Measurements from ENCODE around the gene CASP5.
"Not testable (repeated sequence)": the region's sequence is repeated elsewhere in the genome, so short reads cannot be mapped to it uniquely, and the experiment has no call there.

The CASP5 gene

DNA sequence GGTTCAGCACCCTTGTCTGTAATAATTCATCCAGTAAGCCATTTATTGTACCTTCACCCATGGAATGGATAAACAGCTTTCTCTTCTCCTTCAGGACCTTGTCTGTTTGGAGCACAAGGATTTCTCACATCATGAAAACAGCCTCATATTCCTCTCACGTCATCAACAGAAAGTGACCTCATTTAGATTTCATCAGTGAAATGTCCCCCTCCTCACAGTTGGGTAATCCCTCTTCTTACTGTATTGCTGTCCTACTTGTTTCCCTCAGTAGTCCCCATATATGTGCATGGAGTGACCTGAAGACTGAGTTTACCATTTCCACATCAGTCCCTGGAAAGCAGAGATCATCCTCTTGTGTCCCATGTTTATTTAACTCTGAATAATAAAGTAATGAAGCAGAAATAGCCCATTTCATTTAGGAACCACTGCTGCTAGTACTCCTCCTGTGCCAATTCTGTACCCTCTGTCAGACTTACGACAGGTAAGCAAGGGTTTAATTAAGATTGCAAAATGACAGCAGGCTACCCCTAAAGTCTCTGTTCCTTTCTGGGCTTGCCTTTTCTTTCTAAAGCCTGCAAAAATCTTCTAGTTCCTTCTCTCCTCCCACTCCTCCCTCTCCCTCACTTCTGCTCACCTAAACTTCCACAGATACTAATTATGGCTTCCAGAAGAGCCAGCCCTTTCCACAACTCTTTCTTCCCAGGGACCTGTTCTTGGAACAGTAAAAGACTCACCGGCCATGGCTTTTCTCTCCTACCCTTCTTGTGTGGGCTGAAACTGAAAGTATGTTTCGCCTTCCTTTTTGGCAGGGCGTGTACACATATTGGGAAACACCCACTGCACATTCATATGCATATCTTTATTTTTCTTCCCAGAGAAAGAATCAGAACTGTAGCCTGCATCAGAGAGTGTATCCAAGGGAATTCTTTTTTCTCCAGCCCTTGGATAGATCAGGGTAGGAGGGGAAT lies 21.9 kb upstream of the CASP5 start, which contains the start of gene CARD16:
Gene CARD16 (minus strand): TSS at position 779 of the 968 bp plus-strand sequence. CDS start 38 bp downstream, at position 741.
- H3K36me3 Mint-ChIP-seq, H3K9me3 Mint-ChIP-seq: not testable (repeated sequence)
- DNase-seq (ENCODE audit: low spot score in 2 of 2) = peak in 1 of 2 donors; percentile 65
- Mint-ChIP-seq H3K4me3 (peak within 1 kb of the TSS; percentile 80), H3K4me1 (peaks cover 59% of the 10 kb centered on the region), H3K27ac (peak within 1 kb of the TSS; percentile 95)
- ATAC-seq = peak; percentile 91

DNA sequence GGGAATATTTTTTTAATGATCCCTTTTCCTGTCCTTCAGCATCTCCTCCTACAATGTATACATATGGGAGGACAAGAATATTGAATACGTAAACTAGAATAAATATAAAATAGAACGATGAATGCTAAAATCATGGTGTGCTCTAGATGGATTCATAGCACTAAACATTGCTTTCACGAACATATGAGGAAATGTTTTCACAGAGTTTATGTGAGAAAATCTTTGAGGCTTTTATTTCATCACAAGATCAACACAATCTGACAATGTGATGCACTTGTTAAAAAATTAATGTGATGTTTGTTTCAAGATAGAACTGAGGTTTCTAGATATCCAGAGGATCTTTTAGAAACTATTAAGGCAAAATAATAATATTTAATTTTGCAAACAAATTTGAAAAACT lies 19.2 kb upstream of the CASP5 start:
- ATAC-seq (no peak), DNase-seq (ENCODE audit: low spot score in 2 of 2) (no peak)
- H3K4me3 Mint-ChIP-seq = peak overlapping the region; percentile 80
- H3K4me1 Mint-ChIP-seq = peaks cover 57% of the 10 kb centered on the region
- no peaks in the 10 kb centered on the region for H3K9me3 Mint-ChIP-seq
- H3K36me3 Mint-ChIP-seq = peaks cover 15% of the 10 kb centered on the region
- H3K27ac Mint-ChIP-seq = no peak overlapping the region

GRCh38 chr11:105040703-105041102 lies 17.7 kb upstream of the CASP5 start:
- H3K36me3 Mint-ChIP-seq = peaks cover 15% of the 10 kb centered on the region
- no peak overlapping the region for H3K27ac Mint-ChIP-seq
- H3K4me3 Mint-ChIP-seq = no peak overlapping the region
- ATAC-seq = no peak
- no peak for DNase-seq (ENCODE audit: low spot score in 2 of 2)
- peaks cover 52% of the 10 kb centered on the region for H3K4me1 Mint-ChIP-seq
- H3K9me3 Mint-ChIP-seq = no peaks in the 10 kb centered on the region

DNA sequence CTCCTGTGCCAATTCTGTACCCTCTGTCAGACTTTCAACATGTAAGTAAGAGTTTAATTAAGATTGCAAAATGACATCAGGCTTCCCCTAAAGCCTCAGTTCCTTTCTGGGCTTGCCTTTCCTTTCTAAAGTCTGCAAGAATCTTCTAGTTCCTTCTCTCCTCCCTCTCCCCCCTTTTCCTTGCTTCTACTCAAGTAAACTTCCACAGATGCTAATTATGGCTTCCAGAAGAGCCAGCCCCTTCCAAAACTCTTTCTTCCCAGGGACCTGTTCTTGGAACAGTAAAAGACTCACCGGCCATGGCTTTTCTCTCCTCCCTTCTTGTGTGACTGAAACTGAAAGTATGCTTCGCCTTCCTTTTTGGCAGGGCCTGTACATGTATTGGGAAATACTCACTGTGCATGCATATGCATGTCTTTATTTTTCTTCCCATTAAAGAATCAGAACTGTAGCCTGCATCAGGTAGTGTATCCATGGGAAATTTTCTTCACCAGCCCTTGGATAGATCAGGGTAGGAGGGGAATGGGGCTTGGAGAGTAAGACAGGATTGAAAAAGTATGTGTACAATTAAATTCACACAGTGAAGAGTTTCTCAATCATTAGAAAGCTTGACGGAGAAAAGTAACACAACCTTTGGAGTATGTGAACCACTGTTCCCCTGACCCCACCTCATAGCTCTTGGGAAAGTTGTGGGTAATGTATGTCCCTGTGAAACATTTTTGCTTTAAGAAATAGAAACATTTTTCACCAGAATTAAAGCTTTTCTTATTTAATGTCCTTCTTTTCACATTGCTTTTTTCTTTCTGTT lies 12.0 kb upstream of the CASP5 start, which contains the start of gene CASP1:
Gene CASP1 (minus strand): TSS at position 332 of the 808 bp plus-strand sequence. CDS start 31 bp downstream, at position 301.
- ATAC-seq (peak; percentile 86), DNase-seq (ENCODE audit: low spot score in 2 of 2) (no peak)
- Mint-ChIP-seq H3K36me3 (peaks cover 29% of the 10 kb centered on the region), H3K9me3 (no peaks in the 10 kb centered on the region), H3K4me1 (peaks cover 45% of the 10 kb centered on the region), H3K4me3 (peak within 1 kb of the TSS; percentile 79), H3K27ac (peak within 1 kb of the TSS; percentile 96)

DNA sequence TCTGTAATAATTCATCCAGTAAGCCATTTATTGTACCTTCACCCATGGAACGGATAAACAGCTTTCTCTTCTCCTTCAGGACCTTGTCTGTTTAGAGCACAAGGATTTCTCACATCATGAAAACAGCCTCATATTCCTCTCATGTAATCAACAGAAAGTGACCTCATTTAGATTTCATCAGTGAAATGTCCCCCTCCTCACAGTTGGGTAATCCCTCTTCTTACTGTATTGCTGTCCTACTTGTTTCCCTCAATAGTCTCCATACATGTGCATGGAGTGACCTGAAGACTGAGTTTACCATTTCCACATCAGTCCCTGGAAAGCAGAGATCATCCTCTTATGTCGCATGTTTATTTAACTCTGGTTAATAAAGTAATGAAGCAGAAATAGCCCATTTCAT lies 11.4 kb upstream of the CASP5 start:
- DNase-seq (ENCODE audit: low spot score in 2 of 2) = not testable (repeated sequence)

GRCh38 chr11:105033781-105034180 lies 10.8 kb upstream of the CASP5 start:
- Mint-ChIP-seq H3K27ac (peak overlapping the region; percentile 96), H3K9me3 (no peaks in the 10 kb centered on the region), H3K36me3 (peaks cover 32% of the 10 kb centered on the region), H3K4me1 (peaks cover 47% of the 10 kb centered on the region), H3K4me3 (peak overlapping the region; percentile 79)
- DNase-seq (ENCODE audit: low spot score in 2 of 2) = no peak
- peak; percentile 64 for ATAC-seq

More for the DNA sequence above, 11.4 kb upstream of the CASP5 start:
- Mint-ChIP-seq H3K4me1 (peaks cover 41% of the 10 kb centered on the region), H3K36me3 (peaks cover 30% of the 10 kb centered on the region), H3K4me3 (peak overlapping the region; percentile 79), H3K27ac (peak overlapping the region; percentile 96)
- peak; percentile 12 for ATAC-seq
- not testable (repeated sequence) for H3K9me3 Mint-ChIP-seq

GRCh38 chr11:105033343-105033742 lies 10.4 kb upstream of the CASP5 start:
- Mint-ChIP-seq H3K9me3 (no peaks in the 10 kb centered on the region), H3K27ac (peak overlapping the region; percentile 96), H3K36me3 (peaks cover 37% of the 10 kb centered on the region), H3K4me1 (peaks cover 49% of the 10 kb centered on the region), H3K4me3 (peak overlapping the region; percentile 79)
- DNase-seq (ENCODE audit: low spot score in 2 of 2) (no peak), ATAC-seq (peak; percentile 48)

DNA sequence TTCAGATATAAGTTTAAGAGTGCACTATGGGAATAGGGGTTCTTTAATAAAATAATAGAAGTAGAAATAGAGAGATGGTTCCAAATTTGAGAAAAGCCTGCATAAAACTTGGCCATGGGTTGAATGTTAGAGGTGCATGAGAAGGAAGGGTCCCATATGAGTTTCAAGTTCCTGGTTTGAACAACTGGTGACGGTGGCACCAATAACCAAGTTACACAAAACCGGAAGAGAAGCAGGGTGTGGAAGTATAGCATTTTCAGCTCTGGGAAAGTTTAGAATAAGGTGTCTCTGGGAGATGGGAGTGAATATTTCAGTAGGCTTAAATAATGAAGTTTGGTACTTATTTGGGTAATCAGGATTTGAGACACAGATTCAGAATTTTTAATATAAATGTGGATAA lies 9.5 kb upstream of the CASP5 start:
- Mint-ChIP-seq H3K4me3 (peak overlapping the region; percentile 79), H3K4me1 (peaks cover 55% of the 10 kb centered on the region), H3K36me3 (peaks cover 44% of the 10 kb centered on the region), H3K9me3 (no peaks in the 10 kb centered on the region), H3K27ac (peak overlapping the region; percentile 96)
- ATAC-seq (peak; percentile 67), DNase-seq (ENCODE audit: low spot score in 2 of 2) (no peak)

- H3K27ac Mint-ChIP-seq = peak overlapping the region; percentile 74
- peaks cover 31% of the 10 kb centered on the region for H3K4me1 Mint-ChIP-seq
- DNase-seq (ENCODE audit: low spot score in 2 of 2) (no peak), ATAC-seq (no peak)
- H3K4me3 Mint-ChIP-seq = peak overlapping the region; percentile 21
- H3K9me3 Mint-ChIP-seq = no peaks in the 10 kb centered on the region
- H3K36me3 Mint-ChIP-seq = peaks cover 77% of the 10 kb centered on the region
Observed at GRCh38 chr11:105027678-105028077, 4.7 kb upstream of the CASP5 start.

DNA sequence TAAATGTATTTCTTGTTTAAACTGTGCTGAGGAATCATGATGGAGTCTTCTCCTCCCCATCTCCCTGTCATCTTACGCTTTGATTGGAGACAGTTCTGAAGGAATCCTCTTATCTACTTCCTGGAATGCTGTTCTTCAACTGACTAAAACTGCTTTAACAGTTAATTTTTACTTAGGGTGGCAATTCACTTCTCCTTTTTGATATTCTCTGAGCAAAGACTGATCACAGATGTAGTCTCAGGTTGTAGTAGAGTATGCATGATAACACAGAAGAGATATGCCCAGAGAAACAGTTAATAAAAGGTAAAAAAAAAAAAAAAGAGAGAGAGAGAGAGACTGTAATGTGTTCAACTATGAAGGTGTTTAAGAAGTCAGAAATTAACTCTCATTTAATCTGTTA lies 1.4 kb upstream of the CASP5 start:
- DNase-seq (ENCODE audit: low spot score in 2 of 2) = no peak
- Mint-ChIP-seq H3K4me3 (no peak overlapping the region), H3K36me3 (peaks cover 51% of the 10 kb centered on the region), H3K9me3 (no peaks in the 10 kb centered on the region), H3K4me1 (peaks cover 24% of the 10 kb centered on the region), H3K27ac (peak overlapping the region; percentile 27)
- ATAC-seq = no peak

DNA sequence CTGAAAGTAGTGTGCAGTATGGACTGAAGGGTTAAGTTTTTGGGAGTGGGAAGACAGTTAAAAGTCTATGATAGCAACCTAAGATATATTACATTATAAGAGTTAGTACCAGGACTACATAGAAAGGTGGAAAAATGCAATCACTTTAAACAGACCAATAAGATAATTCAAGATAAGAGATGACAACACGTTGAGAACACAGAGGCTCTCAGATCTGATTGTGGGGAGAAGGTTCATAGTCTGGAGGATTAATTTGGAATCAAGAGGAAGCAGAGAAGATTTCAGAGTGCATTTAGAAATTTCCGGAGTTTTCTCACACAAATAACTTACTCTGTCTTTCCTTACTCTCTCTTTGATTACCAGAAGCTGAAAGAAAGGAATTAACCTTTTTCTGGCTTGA lies 441 bp downstream of the CASP5 start:
- peaks cover 11% of the 10 kb centered on the region for H3K4me1 Mint-ChIP-seq
- ATAC-seq (no peak), DNase-seq (ENCODE audit: low spot score in 2 of 2) (no peak)
- H3K27ac Mint-ChIP-seq = no peak overlapping the region
- peaks cover 34% of the 10 kb centered on the region for H3K36me3 Mint-ChIP-seq
- H3K4me3 Mint-ChIP-seq = no peak overlapping the region
- no peaks in the 10 kb centered on the region for H3K9me3 Mint-ChIP-seq

DNA sequence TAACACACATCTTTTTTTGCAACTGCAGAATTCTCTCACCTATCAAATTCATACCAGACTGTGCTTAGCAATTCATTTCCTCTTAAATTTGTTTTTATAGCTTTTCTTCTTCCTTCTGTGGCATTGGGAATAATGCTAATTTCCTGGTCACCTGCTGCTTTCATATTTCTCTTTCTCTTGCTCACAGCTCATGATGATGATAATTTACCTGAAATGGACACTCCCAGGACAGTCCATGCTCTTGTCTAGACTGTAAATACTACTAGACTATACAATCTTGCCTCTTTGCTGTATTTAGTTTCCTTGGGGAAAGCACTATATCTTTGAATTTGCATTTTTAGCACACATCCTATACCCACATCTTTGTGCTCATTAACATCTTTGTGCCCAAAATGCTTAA lies 15.5 kb downstream of the CASP5 start:
- Mint-ChIP-seq H3K36me3 (no peaks in the 10 kb centered on the region), H3K4me3 (no peak overlapping the region), H3K27ac (no peak overlapping the region), H3K4me1 (no peaks in the 10 kb centered on the region), H3K9me3 (no peaks in the 10 kb centered on the region)
- DNase-seq (ENCODE audit: low spot score in 2 of 2) (no peak), ATAC-seq (no peak)

DNA sequence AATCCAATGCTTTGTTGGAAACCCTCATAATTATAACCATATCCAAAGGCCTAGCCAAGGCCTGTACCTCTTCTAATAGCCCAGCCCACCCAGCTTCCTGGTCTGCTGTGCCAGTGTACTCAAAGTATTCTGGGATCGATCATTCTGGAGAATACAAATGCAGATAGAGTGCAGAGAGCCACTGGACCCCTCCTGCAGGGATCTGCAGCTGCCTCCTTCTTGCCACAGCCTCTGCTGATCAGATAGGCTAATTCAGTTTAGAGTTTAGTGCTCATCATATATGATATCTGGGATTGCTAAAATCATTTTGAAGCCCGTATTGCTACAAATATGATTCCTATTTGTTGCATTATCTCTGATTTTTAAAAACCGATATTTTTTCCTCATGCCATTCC lies 17.5 kb downstream of the CASP5 start:
- peaks cover 8% of the 10 kb centered on the region for H3K4me1 Mint-ChIP-seq
- H3K36me3 Mint-ChIP-seq = no peaks in the 10 kb centered on the region
- no peaks in the 10 kb centered on the region for H3K9me3 Mint-ChIP-seq
- no peak for DNase-seq (ENCODE audit: low spot score in 2 of 2)
- no peak overlapping the region for H3K27ac Mint-ChIP-seq
- no peak overlapping the region for H3K4me3 Mint-ChIP-seq
- ATAC-seq = no peak

- no peaks in the 10 kb centered on the region for H3K36me3 Mint-ChIP-seq
- DNase-seq (ENCODE audit: low spot score in 2 of 2) = no peak
Observed at GRCh38 chr11:105004021-105004420, 18.9 kb downstream of the CASP5 start.

GRCh38 chr11:105003151-105003550 lies 19.8 kb downstream of the CASP5 start:
- no peak for DNase-seq (ENCODE audit: low spot score in 2 of 2)
- H3K36me3 Mint-ChIP-seq = no peaks in the 10 kb centered on the region
- H3K4me3 Mint-ChIP-seq = no peak overlapping the region
- H3K27ac Mint-ChIP-seq = no peak overlapping the region
- ATAC-seq = no peak
- H3K4me1 Mint-ChIP-seq = peaks cover 9% of the 10 kb centered on the region
- H3K9me3 Mint-ChIP-seq = no peaks in the 10 kb centered on the region

More at GRCh38 chr11:105004021-105004420, 18.9 kb downstream of the CASP5 start:
- Mint-ChIP-seq H3K27ac (no peak overlapping the region), H3K4me3 (no peak overlapping the region), H3K4me1 (peaks cover 9% of the 10 kb centered on the region), H3K9me3 (no peaks in the 10 kb centered on the region)
- no peak for ATAC-seq

All from stimulated activated effector memory CD8-positive, alpha-beta T cell treated with anti-CD3 and anti-CD28 coated beads, Interleukin-12 subunit alpha, Interleukin-12 subunit beta, amount 100 ng/mL, for 72 hours (primary cell).